Large intestine (tissue), 3 donors: ENCODE results near the gene C17orf114.
A peak's percentile ranks its signal among the peaks of the same experiment; 100 is the strongest.

Source experiments
- DNase-seq, 2 donors: peaks; one replicate each; pipeline versions ENCODE4 v3.0.0 to v3.0.0-alpha.2; 2013
- H3K27ac ChIP-seq: one replicate; pipeline ENCODE4 v1.5.1; 2013; ENCODE audit warnings: low read length
- H3K27me3 ChIP-seq: 2 replicates; pipeline ENCODE4 v1.6.1; 2013; ENCODE audit warnings: low read length; ENCODE audit not compliant: control insufficient read depth, insufficient read depth
- H3K36me3 ChIP-seq: 2 replicates; pipeline ENCODE4 v1.6.1; 2013; ENCODE audit warnings: low read length; ENCODE audit not compliant: control insufficient read depth, insufficient read depth
- H3K4me1 ChIP-seq: one replicate; pipeline ENCODE4 v1.6.1; 2013; ENCODE audit warnings: low read length; ENCODE audit not compliant: control insufficient read depth, insufficient read depth
- H3K4me3 ChIP-seq: one replicate; pipeline ENCODE4 v1.5.1; 2013; ENCODE audit warnings: low read length
- H3K9me3 ChIP-seq: one replicate; pipeline ENCODE4 v1.6.1; 2013; ENCODE audit warnings: mild to moderate bottlenecking, low read depth, low read length, moderate library complexity; ENCODE audit not compliant: control insufficient read depth
- WGBS: methylation state at CpG from one replicate; pipeline ENCODE4 v1.1.5; 2013; ENCODE audit warnings: low lambda C conversion rate; ENCODE audit not compliant: insufficient coverage; 5-methylcytosine and 5-hydroxymethylcytosine counted together

C17orf114 gene

DNA sequence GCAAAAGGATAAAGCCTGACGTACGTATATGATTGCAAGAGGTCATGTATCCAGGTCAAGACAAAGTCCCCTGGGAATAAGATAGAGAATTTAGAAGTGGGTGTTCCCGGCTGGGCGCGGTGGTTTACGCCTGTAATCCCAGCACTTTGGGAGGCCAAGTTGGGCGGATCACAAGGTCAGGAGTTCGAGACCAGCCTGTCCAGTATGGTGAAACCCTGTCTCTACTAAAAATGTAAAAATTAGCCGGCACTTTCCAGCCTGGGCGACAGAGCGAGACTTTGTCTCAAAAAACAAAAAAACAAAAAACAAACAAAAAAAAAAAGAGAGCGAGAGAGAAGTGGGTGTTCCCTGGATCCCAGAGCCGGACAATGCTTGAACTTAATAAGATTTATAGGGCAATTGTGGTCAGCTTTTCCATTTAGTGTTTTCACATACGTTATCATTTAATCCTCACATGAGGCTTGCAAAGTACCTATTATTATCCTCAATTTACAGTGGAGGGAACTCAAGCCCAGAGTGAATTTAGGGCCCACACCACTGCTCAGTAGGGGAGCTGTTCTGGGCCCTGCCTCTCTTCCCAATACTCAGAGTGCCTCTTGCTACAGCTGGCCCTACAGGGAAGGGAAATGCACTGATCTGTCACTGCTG lies 13.8 kb downstream of the C17orf114 start:
- Histone ChIP-seq H3K9me3 (peaks cover 2% of the 10 kb centered on the region), H3K27me3 (peaks cover 36% of the 10 kb centered on the region), H3K4me3 (peak overlapping the region; percentile 89), H3K36me3 (no peaks in the 10 kb centered on the region), H3K27ac (peak overlapping the region; percentile 95), H3K4me1 (peaks cover 37% of the 10 kb centered on the region)
- 36% methylated on average over 7 of the region's 14 CpGs for WGBS
- DNase-seq, result no peak

DNA sequence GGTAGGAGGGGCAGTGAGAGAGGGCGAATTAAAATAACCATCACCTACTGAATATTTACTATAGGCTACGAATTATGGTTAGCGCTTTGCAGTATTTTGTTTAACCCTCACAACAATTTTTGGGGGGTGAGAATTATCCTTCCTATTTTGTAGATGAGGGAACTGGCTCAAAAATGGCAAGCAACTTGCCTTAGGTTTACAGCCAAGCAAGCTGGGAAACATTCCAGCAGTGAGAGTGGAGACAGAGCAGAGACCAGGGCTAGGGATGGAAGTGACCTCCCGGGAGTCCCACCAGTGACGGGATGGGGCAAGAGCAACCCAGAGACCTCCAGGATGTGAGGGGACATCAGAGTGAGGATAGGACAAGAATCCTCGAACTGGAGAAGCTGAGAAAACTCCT lies 15.6 kb downstream of the C17orf114 start:
- H3K27ac ChIP-seq, result peak overlapping the region; percentile 95
- peaks cover 8% of the 10 kb centered on the region for H3K9me3 ChIP-seq
- DNase-seq, result peak in 1 of 2 donors; percentile 42
- no peaks in the 10 kb centered on the region for H3K36me3 ChIP-seq
- no peak overlapping the region for H3K4me3 ChIP-seq
- WGBS, result no CpG with 5 or more reads among the region's 6 CpGs
- H3K27me3 ChIP-seq, result peaks cover 46% of the 10 kb centered on the region
- peaks cover 37% of the 10 kb centered on the region for H3K4me1 ChIP-seq

DNA sequence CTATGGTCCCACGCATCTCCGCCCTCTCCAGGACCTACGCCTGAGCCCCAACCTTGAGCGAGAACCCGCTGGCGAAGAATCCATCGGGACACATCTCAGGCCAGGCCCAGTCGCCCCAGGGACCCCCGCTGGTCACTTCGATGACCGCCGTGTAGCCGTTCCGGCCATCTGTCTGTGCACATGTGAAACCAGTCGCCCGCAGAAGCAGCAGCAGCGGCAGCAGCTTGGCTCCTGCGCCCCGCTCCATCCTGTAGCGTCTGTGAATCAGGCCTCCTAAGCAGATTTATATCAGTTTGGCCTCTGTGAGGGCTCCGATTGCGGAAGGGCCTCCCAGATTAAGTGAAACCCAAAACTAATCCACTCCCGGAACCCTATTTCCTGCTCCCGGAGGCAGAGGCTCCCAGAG lies 16.0 kb downstream of the C17orf114 start, which contains the start of gene VMO1:
Gene VMO1, minus strand, starts transcription at position 259 of the 406 bp plus-strand sequence. Its CDS starts 12 bp downstream, at position 247.
- Histone ChIP-seq H3K27me3 (peaks cover 46% of the 10 kb centered on the region), H3K36me3 (no peaks in the 10 kb centered on the region), H3K9me3 (peaks cover 8% of the 10 kb centered on the region), H3K27ac (peak within 1 kb of the TSS; percentile 95), H3K4me3 (no peak within 1 kb of the TSS), H3K4me1 (peaks cover 37% of the 10 kb centered on the region)
- no CpG with 5 or more reads among the region's 24 CpGs for WGBS
- DNase-seq, result peak in 1 of 2 donors; percentile 36

DNA sequence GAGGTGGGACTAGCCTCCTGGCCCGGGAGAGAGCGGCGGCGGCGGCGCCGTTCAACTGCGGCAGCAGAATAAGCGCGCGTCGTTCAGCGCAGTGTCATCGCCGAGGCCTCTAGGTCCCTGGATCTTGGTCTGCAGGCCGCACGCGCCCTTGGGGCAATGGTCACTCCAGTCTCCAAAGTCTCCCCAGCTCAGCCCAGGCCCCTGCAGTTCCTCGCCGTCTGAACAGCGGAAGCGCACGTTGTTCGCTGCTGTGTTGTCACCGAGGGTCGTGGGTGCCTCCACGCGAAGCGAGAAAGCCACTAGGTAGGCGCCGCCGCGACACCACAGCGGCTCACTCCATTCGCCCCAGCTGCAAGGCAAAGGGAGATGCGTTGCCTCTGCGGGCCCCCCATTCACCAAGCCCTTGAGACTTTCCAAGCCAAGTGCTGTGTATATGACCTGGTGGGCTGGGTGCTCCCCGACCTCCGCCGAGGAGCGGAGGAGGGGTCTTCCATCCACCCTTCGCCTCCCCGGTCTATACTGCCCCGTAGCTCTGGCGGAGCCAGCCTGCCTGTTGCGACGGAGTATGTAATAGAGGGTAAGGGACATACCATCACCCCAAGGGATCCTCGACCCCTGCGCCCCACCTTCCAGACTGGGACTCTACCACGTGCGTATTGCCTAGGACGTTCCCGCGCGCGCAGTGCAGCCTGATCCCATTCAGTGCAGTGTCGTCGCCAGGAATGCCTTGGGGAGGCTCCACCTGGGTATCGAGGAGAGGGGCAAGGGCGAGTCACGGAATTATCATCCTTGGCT lies 16.6 kb downstream of the C17orf114 start:
- Histone ChIP-seq H3K4me3 (no peak overlapping the region), H3K4me1 (peaks cover 36% of the 10 kb centered on the region), H3K27me3 (peaks cover 46% of the 10 kb centered on the region), H3K27ac (no peak overlapping the region), H3K36me3 (no peaks in the 10 kb centered on the region), H3K9me3 (peaks cover 8% of the 10 kb centered on the region)
- no CpG with 5 or more reads among the region's 61 CpGs for WGBS
- DNase-seq, result peak in 1 of 2 donors; percentile 77

- Histone ChIP-seq H3K27me3 (peaks cover 46% of the 10 kb centered on the region), H3K36me3 (no peaks in the 10 kb centered on the region), H3K27ac (no peak overlapping the region), H3K4me3 (no peak overlapping the region), H3K9me3 (peaks cover 5% of the 10 kb centered on the region), H3K4me1 (peaks cover 37% of the 10 kb centered on the region)
- no CpG with 5 or more reads among the region's 28 CpGs for WGBS
- DNase-seq, result no peak
Observed at GRCh38 chr17:4782652-4783051, 19.5 kb downstream of the C17orf114 start.

GRCh38 chr17:4780325-4780955 lies 21.7 kb downstream of the C17orf114 start:
- DNase-seq, result peak; percentile 75 to 87
- Histone ChIP-seq H3K4me3 (no peak overlapping the region), H3K9me3 (peaks cover 5% of the 10 kb centered on the region), H3K4me1 (peaks cover 22% of the 10 kb centered on the region), H3K27me3 (peaks cover 31% of the 10 kb centered on the region), H3K36me3 (no peaks in the 10 kb centered on the region), H3K27ac (peak overlapping the region; percentile 60)
- WGBS, result no CpG with 5 or more reads among the region's 11 CpGs

- DNase-seq, result peak in 1 of 2 donors; percentile 32
- WGBS, result no CpG with 5 or more reads among the region's 9 CpGs
- H3K9me3 ChIP-seq, result peaks cover 5% of the 10 kb centered on the region
- H3K27ac ChIP-seq, result peak overlapping the region; percentile 3
- H3K4me1 ChIP-seq, result peaks cover 16% of the 10 kb centered on the region
- no peaks in the 10 kb centered on the region for H3K36me3 ChIP-seq
- peaks cover 9% of the 10 kb centered on the region for H3K27me3 ChIP-seq
- H3K4me3 ChIP-seq, result no peak overlapping the region
Observed at GRCh38 chr17:4777969-4778760, 24.0 kb downstream of the C17orf114 start.

DNA sequence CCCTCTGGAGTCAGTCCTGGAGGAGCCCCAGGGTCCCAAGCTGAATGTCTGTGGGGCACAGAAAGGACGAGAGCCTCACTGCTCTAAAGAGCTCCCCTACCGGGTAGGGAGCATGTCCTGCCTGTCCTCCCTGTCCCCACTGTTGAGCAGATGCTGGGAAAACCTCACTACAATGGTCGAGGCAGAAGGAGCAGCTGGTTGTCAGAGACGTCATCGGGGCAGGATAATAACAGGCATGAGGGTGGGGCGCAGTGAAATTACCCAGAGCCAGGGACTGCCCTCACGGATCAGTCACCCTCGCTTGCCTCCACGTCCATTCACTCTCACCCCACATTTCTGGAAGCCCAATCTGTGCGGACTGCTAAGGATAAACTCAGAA lies 29.9 kb downstream of the C17orf114 start:
- no peaks in the 10 kb centered on the region for H3K36me3 ChIP-seq
- H3K9me3 ChIP-seq, result no peaks in the 10 kb centered on the region
- no peaks in the 10 kb centered on the region for H3K27me3 ChIP-seq
- no CpG with 5 or more reads among the region's 10 CpGs for WGBS
- H3K4me1 ChIP-seq, result peaks cover 23% of the 10 kb centered on the region
- peak overlapping the region; percentile 5 for H3K4me3 ChIP-seq
- DNase-seq, result peak in 1 of 2 donors; percentile 81
- H3K27ac ChIP-seq, result peak overlapping the region; percentile 83

DNA sequence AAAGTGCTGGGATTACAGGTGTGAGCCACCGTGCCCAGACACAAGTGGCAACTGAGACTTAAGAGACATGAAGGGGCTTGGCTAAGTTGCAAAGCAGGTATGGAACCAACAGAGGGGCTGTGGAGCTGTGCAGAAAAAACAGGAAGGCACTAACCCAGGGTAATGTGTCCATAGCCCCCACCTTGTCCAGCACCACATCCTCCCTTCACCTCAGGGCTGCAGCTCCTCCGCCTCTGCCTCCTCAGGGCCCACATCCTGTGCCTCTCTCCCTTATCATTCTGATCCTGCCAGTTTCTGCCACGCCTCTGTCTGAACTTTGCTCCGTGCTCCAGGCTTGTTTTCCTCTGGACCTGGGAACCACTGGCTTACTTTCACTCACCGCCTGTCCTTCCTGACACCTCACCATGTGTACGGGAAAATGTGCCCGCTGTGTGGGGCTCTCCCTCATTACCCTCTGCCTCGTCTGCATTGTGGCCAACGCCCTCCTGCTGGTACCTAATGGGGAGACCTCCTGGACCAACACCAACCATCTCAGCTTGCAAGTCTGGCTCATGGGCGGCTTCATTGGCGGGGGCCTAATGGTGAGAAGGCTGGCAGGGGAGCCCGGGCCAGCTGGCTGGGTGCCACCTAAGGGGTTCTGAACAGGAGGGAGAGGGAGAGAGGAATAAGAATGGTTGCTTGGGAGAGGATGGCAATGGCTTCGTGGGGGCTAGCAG lies 30.5 kb downstream of the C17orf114 start, which contains the start of gene TM4SF5:
Gene TM4SF5, plus strand, starts transcription at position 368 of the 716 bp plus-strand sequence. Its CDS starts 37 bp downstream, at position 405.
- DNase-seq, result peak; percentile 93 to 98
- H3K9me3 ChIP-seq, result no peaks in the 10 kb centered on the region
- H3K4me3 ChIP-seq, result peak within 1 kb of the TSS; percentile 5
- H3K36me3 ChIP-seq, result no peaks in the 10 kb centered on the region
- no CpG with 5 or more reads among the region's 13 CpGs for WGBS
- H3K27ac ChIP-seq, result peak within 1 kb of the TSS; percentile 83
- H3K4me1 ChIP-seq, result peaks cover 23% of the 10 kb centered on the region
- no peaks in the 10 kb centered on the region for H3K27me3 ChIP-seq
